Keratinocyte (primary cell): Measurements from ENCODE around the gene CCDC149. TPM values are rescaled to one million over a fixed set of nuclear protein-coding genes. Genes with fewer than 3 reads are reported as not detected.

ENCODE experiments used
- DNase-seq: peaks from one replicate; pipeline ENCODE4 v3.0.0-alpha.2; 2011; ENCODE audit warnings: low read depth, missing footprints, low spot score
- FAIRE-seq: peaks from 2 replicates; lab custom pipeline; 2011; peaks lifted over from hg19 to GRCh38; lab: Jason Lieb, UNC
- H2AFZ ChIP-seq: 2 replicates; pipeline ENCODE4 v1.6.0; 2012; ENCODE audit warnings: low read length, control low read depth, inconsistent platforms; ENCODE audit not compliant: control insufficient read depth
- H3K27ac ChIP-seq: 2 replicates; pipeline ENCODE4 v1.5.1; 2011; ENCODE audit warnings: low read length; ENCODE audit not compliant: control insufficient read depth, insufficient read depth
- H3K27me3 ChIP-seq: 3 replicates; pipeline ENCODE4 v1.6.0; 2011; ENCODE audit warnings: low read length; ENCODE audit not compliant: control insufficient read depth, insufficient read depth; ENCODE audit errors: extremely low read depth
- H3K36me3 ChIP-seq, 2 experiments: 2 replicates in 1 of 2; 3 replicates in 1 of 2; pipeline ENCODE4 v1.5.1; 2011; ENCODE audit warnings: low read length in 2 of 2, mild to moderate bottlenecking in 1 of 2; ENCODE audit not compliant: control insufficient read depth in 2 of 2, insufficient read depth in 2 of 2; ENCODE audit errors: extremely low read depth in 1 of 2
- H3K4me1 ChIP-seq: 3 replicates; pipeline ENCODE4 v1.5.1; 2011; ENCODE audit warnings: low read length; ENCODE audit not compliant: control insufficient read depth, insufficient read depth; ENCODE audit errors: extremely low read depth
- H3K4me2 ChIP-seq: 3 replicates; pipeline ENCODE4 v1.6.0; 2011; ENCODE audit warnings: low read depth, low read length; ENCODE audit not compliant: control insufficient read depth, insufficient read depth; ENCODE audit errors: extremely low read depth
- H3K4me3 ChIP-seq, 3 experiments: fragments of 200-600 bp in 1 of 3; sonication (generic) in 1 of 3; 2 replicates in 2 of 3; 3 replicates in 1 of 3; pipeline ENCODE4 v1.5.1; 2011 to 2016; ENCODE audit warnings: low read length in 3 of 3, mild to moderate bottlenecking in 3 of 3, control low read depth in 2 of 3, inconsistent platforms in 1 of 3, low read depth in 1 of 3, mixed read lengths in 1 of 3, mixed run types in 1 of 3, moderate library complexity in 1 of 3; ENCODE audit not compliant: control insufficient read depth in 2 of 3, insufficient read depth in 2 of 3; ENCODE audit errors: extremely low read depth in 1 of 3
- H3K79me2 ChIP-seq: 2 replicates; pipeline ENCODE4 v1.6.0; 2012; ENCODE audit warnings: low read length; ENCODE audit not compliant: control insufficient read depth, insufficient read depth
- H3K9ac ChIP-seq: 3 replicates; pipeline ENCODE4 v1.6.0; 2011; ENCODE audit warnings: low read length; ENCODE audit not compliant: control insufficient read depth, insufficient read depth; ENCODE audit errors: extremely low read depth
- H3K9me1 ChIP-seq: 3 replicates; pipeline ENCODE4 v1.6.0; 2011; ENCODE audit warnings: low read length; ENCODE audit not compliant: control insufficient read depth, insufficient read depth; ENCODE audit errors: extremely low read depth
- H3K9me3 ChIP-seq: 2 replicates; pipeline ENCODE4 v1.5.1; 2012; ENCODE audit warnings: low read depth, low read length; ENCODE audit not compliant: control insufficient read depth
- H4K20me1 ChIP-seq: 3 replicates; pipeline ENCODE4 v1.6.0; 2011; ENCODE audit warnings: low read length; ENCODE audit not compliant: control insufficient read depth, insufficient read depth; ENCODE audit errors: extremely low read depth
- CTCF ChIP-seq, 3 experiments: IDR thresholded peaks in 1 of 3; conservative IDR thresholded peaks in 1 of 3; optimal IDR thresholded peaks in 1 of 3; 2 replicates in 2 of 3; 3 replicates in 1 of 3; pipeline versions ENCODE3 to v1.5.1; 2011; ENCODE audit warnings: low read length in 3 of 3, mild to moderate bottlenecking in 3 of 3, moderate library complexity in 2 of 3, control low read depth in 1 of 3, inconsistent platforms in 1 of 3; ENCODE audit not compliant: insufficient read depth in 2 of 3; ENCODE audit errors: extremely low read depth in 1 of 3
- EZH2 ChIP-seq: IDR thresholded peaks from one replicate; pipeline ENCODE4 v1.6.1; 2012; ENCODE audit warnings: inconsistent platforms, mild to moderate bottlenecking, low read length, moderate library complexity
- dilution Hi-C: fragments of 300-500 bp; cut with MboI; formaldehyde crosslinking; loops from one replicate; pipeline ENCODE4 v1.7.0; 2020; ENCODE audit warnings: low sequenced_read_pairs; ENCODE audit not compliant: extremely low pct_ligation_motif_present
- polyA plus RNA-seq, 5 experiments: library from polyadenylated mRNA; depleted of rRNA in 3 of 5; stranded (reverse) in 3 of 5; stranded (forward) in 1 of 5; unstranded in 1 of 5; fragments of >200 nt; gene quantifications; 1 replicate in 1 of 5; 2 replicates in 3 of 5; 3 replicates in 1 of 5; pipeline versions ENCODE4 v1.2.1 to v1.2.3, GENCODE V29; 2011 to 2012; ENCODE audit warnings: missing spikeins in 2 of 5, low read depth in 1 of 5, low replicate concordance in 1 of 5

The CCDC149 gene
- polyA plus RNA-seq, 1 donor (not counting 4 experiments of a cell fraction or from before 2014, with no cell fraction given): 2.1 TPM

GRCh38 chr4:24771241-24771640 lies 141.6 kb downstream of the CCDC149 start:
- no peaks in the 10 kb centered on the region for H3K27me3 ChIP-seq
- H3K4me2 ChIP-seq: no peak overlapping the region
- H3K27ac ChIP-seq: no peak overlapping the region
- no peaks in the 10 kb centered on the region for H3K79me2 ChIP-seq
- TF ChIP-seq CTCF (optimal IDR thresholded peaks at IDR 0.05 in 1 of 3, IDR thresholded peaks at IDR 0.05 in 1 of 3, conservative IDR thresholded peaks at IDR 0.05 in 1 of 3; ENCODE audit: extremely low read depth in 1 of 3, insufficient read depth in 2 of 3, low read length in 3 of 3) (no peak), EZH2 (no peak)
- DNase-seq (no peak), FAIRE-seq (no peak)
- peaks cover 19% of the 10 kb centered on the region for H3K4me1 ChIP-seq
- H3K9me3 ChIP-seq: no peaks in the 10 kb centered on the region
- no peak overlapping the region for H3K4me3 ChIP-seq
- no peak overlapping the region for H3K9ac ChIP-seq
- no peaks in the 10 kb centered on the region for H4K20me1 ChIP-seq
- dilution Hi-C loops: no loop called here
- H2AFZ ChIP-seq: no peak overlapping the region
- no peaks in the 10 kb centered on the region for H3K9me1 ChIP-seq
- H3K36me3 ChIP-seq: no peaks in the 10 kb centered on the region

- peaks cover 19% of the 10 kb centered on the region for H3K4me1 ChIP-seq
- no peak for TF ChIP-seq CTCF (optimal IDR thresholded peaks at IDR 0.05 in 1 of 3, IDR thresholded peaks at IDR 0.05 in 1 of 3, conservative IDR thresholded peaks at IDR 0.05 in 1 of 3; ENCODE audit: extremely low read depth in 1 of 3, insufficient read depth in 2 of 3, low read length in 3 of 3)
- TF ChIP-seq EZH2: no peak
- H3K9me3 ChIP-seq: no peaks in the 10 kb centered on the region
- no peaks in the 10 kb centered on the region for H3K27me3 ChIP-seq
- H2AFZ ChIP-seq: no peak overlapping the region
- H3K9ac ChIP-seq: no peak overlapping the region
- no peak overlapping the region for H3K4me3 ChIP-seq
- FAIRE-seq: no peak
- H3K36me3 ChIP-seq: no peaks in the 10 kb centered on the region
- dilution Hi-C loops: no loop called here
- no peaks in the 10 kb centered on the region for H4K20me1 ChIP-seq
- H3K4me2 ChIP-seq: peak overlapping the region; percentile 6
- DNase-seq: no peak
- H3K79me2 ChIP-seq: no peaks in the 10 kb centered on the region
- no peaks in the 10 kb centered on the region for H3K9me1 ChIP-seq
- peak overlapping the region; percentile 15 for H3K27ac ChIP-seq
These were observed 142.2 kb downstream of the CCDC149 start for GRCh38 chr4:24770667-24771066.
